Measurements from ENCODE around the gene HNRNPC.

HNRNPC gene

GRCh38 chr14:21233457-21234076 is 35.7 kb downstream of the HNRNPC start:
- no peak overlapping the region for H3K9ac ChIP-seq (ENCODE audit: low read length)
- no peak for TF ChIP-seq CTCF (IDR thresholded peaks at IDR 0.05; ENCODE audit: insufficient read depth, low read length, poor library complexity, severe bottlenecking)
- no peak for TF ChIP-seq EZH2phosphoT487 (conservative IDR thresholded peaks at IDR 0.05; ENCODE audit: low read length)
- H3K27ac ChIP-seq (ENCODE audit: low read depth, low read length), result no peak overlapping the region

GRCh38 chr14:21231020-21231652 is 38.1 kb downstream of the HNRNPC start:
- Histone ChIP-seq H3K9ac (ENCODE audit: low read length) (no peak overlapping the region), H3K4me2 (ENCODE audit: low read depth, low read length, poor library complexity, severe bottlenecking) (no peak overlapping the region), H3F3A (ENCODE audit: insufficient read depth) (peaks cover 83% of the 10 kb centered on the region), H4K20me1 (ENCODE audit: low read depth, low read length) (peaks cover 89% of the 10 kb centered on the region), H3K9me2 (replicated peaks; ENCODE audit: insufficient read depth, low read length) (no peaks in the 10 kb centered on the region), H3K79me2 (ENCODE audit: insufficient read depth, low read length) (peaks cover 100% of the 10 kb centered on the region), H3K4me3 (ENCODE audit: insufficient read depth, low read length, poor library complexity, severe bottlenecking) (no peak overlapping the region), H3K36me3 (ENCODE audit: low read length) (peaks cover 85% of the 10 kb centered on the region), H3K27me3 (ENCODE audit: low read length) (no peaks in the 10 kb centered on the region), H2AFZ (ENCODE audit: low read depth, low read length, severe bottlenecking) (no peak overlapping the region), H3K9me3 (ENCODE audit: insufficient read depth, low read length) (no peaks in the 10 kb centered on the region), H3K27ac (ENCODE audit: low read depth, low read length) (no peak overlapping the region)
- TF ChIP-seq EZH2phosphoT487 (conservative IDR thresholded peaks at IDR 0.05; ENCODE audit: low read length) (no peak), CTCF (IDR thresholded peaks at IDR 0.05; ENCODE audit: insufficient read depth, low read length, poor library complexity, severe bottlenecking) (no peak)

More at GRCh38 chr14:21233457-21234076, 35.7 kb downstream of the HNRNPC start:
- peaks cover 100% of the 10 kb centered on the region for H3K79me2 ChIP-seq (ENCODE audit: insufficient read depth, low read length)
- H3K9me2 ChIP-seq (replicated peaks; ENCODE audit: insufficient read depth, low read length), result no peaks in the 10 kb centered on the region
- H3F3A ChIP-seq (ENCODE audit: insufficient read depth), result peaks cover 84% of the 10 kb centered on the region
- H3K9me3 ChIP-seq (ENCODE audit: insufficient read depth, low read length), result no peaks in the 10 kb centered on the region
- H3K4me2 ChIP-seq (ENCODE audit: low read depth, low read length, poor library complexity, severe bottlenecking), result no peak overlapping the region
- H3K4me3 ChIP-seq (ENCODE audit: insufficient read depth, low read length, poor library complexity, severe bottlenecking), result no peak overlapping the region
- no peaks in the 10 kb centered on the region for H3K27me3 ChIP-seq (ENCODE audit: low read length)
- no peak overlapping the region for H2AFZ ChIP-seq (ENCODE audit: low read depth, low read length, severe bottlenecking)
- peaks cover 83% of the 10 kb centered on the region for H3K36me3 ChIP-seq (ENCODE audit: low read length)
- H4K20me1 ChIP-seq (ENCODE audit: low read depth, low read length), result peaks cover 94% of the 10 kb centered on the region

GRCh38 chr14:21229821-21230220 is 39.4 kb downstream of the HNRNPC start:
- H4K20me1 ChIP-seq (ENCODE audit: low read depth, low read length), result peaks cover 87% of the 10 kb centered on the region
- peaks cover 100% of the 10 kb centered on the region for H3K79me2 ChIP-seq (ENCODE audit: insufficient read depth, low read length)
- peaks cover 83% of the 10 kb centered on the region for H3F3A ChIP-seq (ENCODE audit: insufficient read depth)
- peaks cover 90% of the 10 kb centered on the region for H3K36me3 ChIP-seq (ENCODE audit: low read length)
- no peaks in the 10 kb centered on the region for H3K9me2 ChIP-seq (replicated peaks; ENCODE audit: insufficient read depth, low read length)
- H3K27me3 ChIP-seq (ENCODE audit: low read length), result no peaks in the 10 kb centered on the region
- TF ChIP-seq EZH2phosphoT487 (conservative IDR thresholded peaks at IDR 0.05; ENCODE audit: low read length) (no peak), CTCF (IDR thresholded peaks at IDR 0.05; ENCODE audit: insufficient read depth, low read length, poor library complexity, severe bottlenecking) (no peak)
- no peak overlapping the region for H2AFZ ChIP-seq (ENCODE audit: low read depth, low read length, severe bottlenecking)
- no peak overlapping the region for H3K9ac ChIP-seq (ENCODE audit: low read length)
- H3K4me3 ChIP-seq (ENCODE audit: insufficient read depth, low read length, poor library complexity, severe bottlenecking), result no peak overlapping the region
- no peak overlapping the region for H3K27ac ChIP-seq (ENCODE audit: low read depth, low read length)
- no peaks in the 10 kb centered on the region for H3K9me3 ChIP-seq (ENCODE audit: insufficient read depth, low read length)
- no peak overlapping the region for H3K4me2 ChIP-seq (ENCODE audit: low read depth, low read length, poor library complexity, severe bottlenecking)

Measured in SU-DHL-6 (cell line).